ENCODE measurements around the gene HAND1. TPM values are rescaled to one million over a fixed set of nuclear protein-coding genes. Genes with fewer than 3 reads are reported as not detected.

The HAND1 gene
- total and polyA plus RNA-seq, 9 of the 15 experiments (the other 6 are each of a cell fraction or from before 2014, with no cell fraction given) = not detected

DNA sequence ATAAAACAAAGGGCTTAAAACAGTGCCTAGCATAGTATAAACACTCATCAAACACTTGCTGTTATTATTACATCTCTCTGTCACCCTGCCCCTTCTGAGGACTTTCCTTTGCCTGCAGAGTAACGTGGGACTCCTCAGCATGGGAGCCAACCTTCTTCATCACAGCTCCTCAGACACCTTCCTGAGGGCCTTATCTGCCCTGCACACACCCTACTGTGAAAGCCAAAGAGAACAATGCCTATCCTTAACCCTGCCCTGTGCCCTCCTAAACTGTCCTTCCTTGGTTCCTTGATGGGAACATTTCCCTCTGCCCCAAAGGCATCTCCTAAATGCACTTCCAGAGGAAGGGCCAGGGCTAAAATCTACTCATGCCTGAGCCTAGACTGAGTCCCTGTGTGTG lies 20.6 kb upstream of the HAND1 start:
- Histone ChIP-seq H3K9ac (ENCODE audit: insufficient read depth in 1 of 2, low read depth in 2 of 2, low read length in 2 of 2) (no peak overlapping the region), H3K79me2 (ENCODE audit: control insufficient read depth, insufficient read depth, low read length) (no peaks in the 10 kb centered on the region), H3K4me1 (replicated peaks in 1 of 2; ENCODE audit: control insufficient read depth in 2 of 2, insufficient read depth in 2 of 2, low read length in 2 of 2) (no peaks in the 10 kb centered on the region), H3K27me3 (ENCODE audit: control insufficient read depth in 2 of 2, insufficient read depth in 2 of 2, low read length in 2 of 2) (peaks cover 16 to 33% of the 10 kb centered on the region in 2 experiments), H3K9me3 (replicated peaks; ENCODE audit: control insufficient read depth, insufficient read depth, low read depth, low read length) (no peaks in the 10 kb centered on the region), H3K4me2 (ENCODE audit: insufficient read depth, low read length) (no peak overlapping the region), H3K27ac (ENCODE audit: extremely low read depth, low read depth, low read length) (no peak overlapping the region), H4K20me1 (replicated peaks; ENCODE audit: control insufficient read depth, insufficient read depth, low read length) (peaks cover 5% of the 10 kb centered on the region; the same call in 1 of the 2 replicates), H3K36me3 (ENCODE audit: control insufficient read depth, insufficient read depth, low read length) (no peaks in the 10 kb centered on the region), H3K4me3 (no peak overlapping the region), H3K9me1 (ENCODE audit: control insufficient read depth, insufficient read depth, low read length) (no peaks in the 10 kb centered on the region), H2AFZ (ENCODE audit: low read depth, low read length) (no peak overlapping the region)
- intact Hi-C loops (cut with micrococcal nuclease) = no loop called here
- no peak for TF ChIP-seq ZNF239 (CRISPR knock-in tag; IDR thresholded peaks at IDR 0.05)
- TF ChIP-seq, protein P1, sequence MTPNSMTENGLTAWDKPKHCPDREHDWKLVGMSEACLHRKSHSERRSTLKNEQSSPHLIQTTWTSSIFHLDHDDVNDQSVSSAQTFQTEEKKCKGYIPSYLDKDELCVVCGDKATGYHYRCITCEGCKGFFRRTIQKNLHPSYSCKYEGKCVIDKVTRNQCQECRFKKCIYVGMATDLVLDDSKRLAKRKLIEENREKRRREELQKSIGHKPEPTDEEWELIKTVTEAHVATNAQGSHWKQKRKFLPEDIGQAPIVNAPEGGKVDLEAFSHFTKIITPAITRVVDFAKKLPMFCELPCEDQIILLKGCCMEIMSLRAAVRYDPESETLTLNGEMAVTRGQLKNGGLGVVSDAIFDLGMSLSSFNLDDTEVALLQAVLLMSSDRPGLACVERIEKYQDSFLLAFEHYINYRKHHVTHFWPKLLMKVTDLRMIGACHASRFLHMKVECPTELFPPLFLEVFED (CRISPR knock-in tag; conservative IDR thresholded peaks at IDR 0.05) = no peak
- ATAC-seq = peak; percentile 53; the same call in 1 of the 3 replicates
- 0% methylated on average over 1 of the region's 1 CpG for WGBS (ENCODE audit: insufficient coverage, low coverage, missing lambda C conversion rate)
- no TSS peak for BruUV-seq (replicated peaks)
- ChIA-PET CTCF (ENCODE audit: low intra/inter-chr PET ratio) (no interaction called here), POLR2A (no interaction called here)
- FAIRE-seq = no peak
- in situ Hi-C loops (cut with MboI) = no loop called here
- DNase-seq (ENCODE audit: extremely low read depth in 1 of 4, low spot score in 3 of 4) = no peak

DNA sequence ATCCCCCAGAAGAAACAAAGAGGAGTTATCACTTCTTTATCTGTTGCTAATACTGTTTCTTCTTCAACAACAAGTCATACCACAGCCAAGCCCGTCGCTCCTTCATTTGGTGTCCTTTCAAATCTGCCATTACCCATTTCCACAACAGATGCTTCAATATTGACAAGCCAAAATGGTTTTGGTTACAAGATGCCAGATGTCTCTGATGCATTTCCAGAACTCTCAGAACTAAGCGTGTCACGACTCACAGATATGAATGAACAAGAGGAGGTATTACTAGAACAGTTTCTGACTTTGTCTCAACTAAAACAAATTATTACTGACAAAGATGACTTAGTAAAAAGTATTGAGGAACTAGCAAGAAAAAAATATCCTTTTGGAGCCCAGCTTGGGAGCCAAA lies 16.0 kb upstream of the HAND1 start:
- 1% methylated on average over 4 of the region's 4 CpGs for WGBS (ENCODE audit: insufficient coverage, low coverage, missing lambda C conversion rate)
- no peak overlapping the region for H3K4me2 ChIP-seq (ENCODE audit: insufficient read depth, low read length)
- TF ChIP-seq HEY1 (CRISPR knock-in tag; IDR thresholded peaks at IDR 0.05; ENCODE audit: borderline replicate concordance) (no peak), HMG20A (CRISPR knock-in tag; conservative IDR thresholded peaks at IDR 0.05) (no peak), ZBTB1 (CRISPR knock-in tag; IDR thresholded peaks at IDR 0.05; ENCODE audit: borderline replicate concordance, low read depth) (no peak), MXI1 (IDR thresholded peaks at IDR 0.05; ENCODE audit: low read depth, low read length) (no peak), DDX20 (tag; IDR thresholded peaks at IDR 0.05; ENCODE audit: low read depth) (no peak), PCBP2 (IDR thresholded peaks at IDR 0.05; ENCODE audit: low read depth, low read length, poor library complexity, severe bottlenecking) (no peak)
- TF ChIP-seq, protein P2, sequence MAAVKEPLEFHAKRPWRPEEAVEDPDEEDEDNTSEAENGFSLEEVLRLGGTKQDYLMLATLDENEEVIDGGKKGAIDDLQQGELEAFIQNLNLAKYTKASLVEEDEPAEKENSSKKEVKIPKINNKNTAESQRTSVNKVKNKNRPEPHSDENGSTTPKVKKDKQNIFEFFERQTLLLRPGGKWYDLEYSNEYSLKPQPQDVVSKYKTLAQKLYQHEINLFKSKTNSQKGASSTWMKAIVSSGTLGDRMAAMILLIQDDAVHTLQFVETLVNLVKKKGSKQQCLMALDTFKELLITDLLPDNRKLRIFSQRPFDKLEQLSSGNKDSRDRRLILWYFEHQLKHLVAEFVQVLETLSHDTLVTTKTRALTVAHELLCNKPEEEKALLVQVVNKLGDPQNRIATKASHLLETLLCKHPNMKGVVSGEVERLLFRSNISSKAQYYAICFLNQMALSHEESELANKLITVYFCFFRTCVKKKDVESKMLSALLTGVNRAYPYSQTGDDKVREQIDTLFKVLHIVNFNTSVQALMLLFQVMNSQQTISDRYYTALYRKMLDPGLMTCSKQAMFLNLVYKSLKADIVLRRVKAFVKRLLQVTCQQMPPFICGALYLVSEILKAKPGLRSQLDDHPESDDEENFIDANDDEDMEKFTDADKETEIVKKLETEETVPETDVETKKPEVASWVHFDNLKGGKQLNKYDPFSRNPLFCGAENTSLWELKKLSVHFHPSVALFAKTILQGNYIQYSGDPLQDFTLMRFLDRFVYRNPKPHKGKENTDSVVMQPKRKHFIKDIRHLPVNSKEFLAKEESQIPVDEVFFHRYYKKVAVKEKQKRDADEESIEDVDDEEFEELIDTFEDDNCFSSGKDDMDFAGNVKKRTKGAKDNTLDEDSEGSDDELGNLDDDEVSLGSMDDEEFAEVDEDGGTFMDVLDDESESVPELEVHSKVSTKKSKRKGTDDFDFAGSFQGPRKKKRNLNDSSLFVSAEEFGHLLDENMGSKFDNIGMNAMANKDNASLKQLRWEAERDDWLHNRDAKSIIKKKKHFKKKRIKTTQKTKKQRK (IDR thresholded peaks at IDR 0.05; ENCODE audit: borderline replicate concordance, low read depth, low read length) = no peak
- TF ChIP-seq, protein P3, sequence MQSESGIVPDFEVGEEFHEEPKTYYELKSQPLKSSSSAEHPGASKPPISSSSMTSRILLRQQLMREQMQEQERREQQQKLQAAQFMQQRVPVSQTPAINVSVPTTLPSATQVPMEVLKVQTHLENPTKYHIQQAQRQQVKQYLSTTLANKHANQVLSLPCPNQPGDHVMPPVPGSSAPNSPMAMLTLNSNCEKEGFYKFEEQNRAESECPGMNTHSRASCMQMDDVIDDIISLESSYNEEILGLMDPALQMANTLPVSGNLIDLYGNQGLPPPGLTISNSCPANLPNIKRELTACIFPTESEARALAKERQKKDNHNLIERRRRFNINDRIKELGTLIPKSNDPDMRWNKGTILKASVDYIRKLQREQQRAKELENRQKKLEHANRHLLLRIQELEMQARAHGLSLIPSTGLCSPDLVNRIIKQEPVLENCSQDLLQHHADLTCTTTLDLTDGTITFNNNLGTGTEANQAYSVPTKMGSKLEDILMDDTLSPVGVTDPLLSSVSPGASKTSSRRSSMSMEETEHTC (IDR thresholded peaks at IDR 0.05) = no peak
- H3K4me3 ChIP-seq = no peak overlapping the region
- 0 out of 5 replicates have a peak, but pooled peaks cover 0 to 3% of the 10 kb centered on the region in 2 experiments for H3K4me1 ChIP-seq (replicated peaks in 1 of 2; ENCODE audit: control insufficient read depth in 2 of 2, insufficient read depth in 2 of 2, low read length in 2 of 2)
- POLR2A ChIA-PET = no interaction called here
- no peaks in the 10 kb centered on the region for H3K36me3 ChIP-seq (ENCODE audit: control insufficient read depth, insufficient read depth, low read length)
- H3K9me1 ChIP-seq (ENCODE audit: control insufficient read depth, insufficient read depth, low read length) = no peaks in the 10 kb centered on the region
- no peaks in the 10 kb centered on the region for H3K9me3 ChIP-seq (replicated peaks; ENCODE audit: control insufficient read depth, insufficient read depth, low read depth, low read length)
- CTCF ChIA-PET (ENCODE audit: low intra/inter-chr PET ratio) = no interaction called here
- BruUV-seq (replicated peaks) = no TSS peak
- H3K27me3 ChIP-seq (ENCODE audit: control insufficient read depth in 2 of 2, insufficient read depth in 2 of 2, low read length in 2 of 2) = peaks cover 18 to 20% of the 10 kb centered on the region in 2 experiments; a peak in 4 of 5 replicates
- no peak overlapping the region for H3K27ac ChIP-seq (ENCODE audit: extremely low read depth, low read depth, low read length)
- 0 out of 2 replicates have a peak, but pooled peaks cover 5% of the 10 kb centered on the region for H4K20me1 ChIP-seq (replicated peaks; ENCODE audit: control insufficient read depth, insufficient read depth, low read length)
- no peak for ATAC-seq
- no peak overlapping the region for H3K9ac ChIP-seq (ENCODE audit: insufficient read depth in 1 of 2, low read depth in 2 of 2, low read length in 2 of 2)
- FAIRE-seq = no peak
- in situ Hi-C loops (cut with MboI) (no loop called here), intact Hi-C loops (cut with micrococcal nuclease) (no loop called here)
- no peak for DNase-seq (ENCODE audit: extremely low read depth in 1 of 4, low spot score in 3 of 4)
- no peaks in the 10 kb centered on the region for H3K79me2 ChIP-seq (ENCODE audit: control insufficient read depth, insufficient read depth, low read length)
- no peak overlapping the region for H2AFZ ChIP-seq (ENCODE audit: low read depth, low read length)
